NOMO-1 treated with dmso at 0.1 percent for 144 hours (cell line): ENCODE measurements around the gene SNUPN.

Experiments used
- DNase-seq: peaks from one replicate; lab custom pipeline; 2025; ENCODE audit not compliant: unreplicated experiment; lab: John Stamatoyannopoulos, UW

The SNUPN gene

GRCh38 chr15:75625542-75626347 is at the start of gene SNUPN:
SNUPN (minus strand) TSS chr15:75625725; CDS start chr15:75621051, 4,674 bp downstream.
- peak; percentile 92 for DNase-seq

GRCh38 chr15:75674366-75674765 is 48.8 kb upstream of the SNUPN start:
- DNase-seq, result no peak

- no peak for DNase-seq
These were observed 48.1 kb upstream of the SNUPN start for GRCh38 chr15:75673426-75674235.

GRCh38 chr15:75672646-75673425 is 47.3 kb upstream of the SNUPN start:
- DNase-seq, result no peak

- no peak for DNase-seq
These were observed 46.4 kb upstream of the SNUPN start for GRCh38 chr15:75671730-75672602.

- no peak for DNase-seq
These were observed 44.3 kb upstream of the SNUPN start for GRCh38 chr15:75669879-75670212.

GRCh38 chr15:75669191-75669878 is 43.8 kb upstream of the SNUPN start:
- DNase-seq, result no peak

- no peak for DNase-seq
These were observed 41.4 kb upstream of the SNUPN start for GRCh38 chr15:75666823-75667501.

- DNase-seq, result no peak
These were observed 38.5 kb upstream of the SNUPN start for GRCh38 chr15:75663931-75664421.

- no peak for DNase-seq
These were observed 37.4 kb upstream of the SNUPN start for GRCh38 chr15:75662823-75663519.

- no peak for DNase-seq
These were observed 36.2 kb upstream of the SNUPN start for GRCh38 chr15:75661756-75662140.

GRCh38 chr15:75661100-75661755 is 35.7 kb upstream of the SNUPN start:
- DNase-seq, result no peak

GRCh38 chr15:75659928-75660645 is 34.6 kb upstream of the SNUPN start:
- no peak for DNase-seq

- no peak for DNase-seq
These were observed 33.7 kb upstream of the SNUPN start for GRCh38 chr15:75659141-75659771.

- DNase-seq, result no peak
These were observed 31.3 kb upstream of the SNUPN start for GRCh38 chr15:75656813-75657212.

- no peak for DNase-seq
These were observed 30.8 kb upstream of the SNUPN start for GRCh38 chr15:75656331-75656730.

GRCh38 chr15:75655931-75656330 is 30.4 kb upstream of the SNUPN start:
- DNase-seq, result no peak
